GM19328 (cell line): ENCODE data around the gene GPAM.
"Not testable (repeated sequence)": the region's sequence is repeated elsewhere in the genome, so short reads cannot be mapped to it uniquely, and the experiment has no call there.

ENCODE experiments used
- ATAC-seq: cut with Tn5 transposase; IDR thresholded peaks from one replicate; pipeline ENCODE4 v1.9.1; 2021; ENCODE audit warnings: mild to moderate bottlenecking, moderate library complexity; ENCODE audit not compliant: unreplicated experiment

The GPAM gene

GRCh38 chr10:112183329-112184051 lies at the start of gene GPAM:
GPAM (minus strand) TSS chr10:112183765; CDS start chr10:112181784, 1,981 bp downstream.
- peak; percentile 92 for ATAC-seq

GRCh38 chr10:112232670-112233069 lies 49.1 kb upstream of the GPAM start:
- no peak for ATAC-seq

GRCh38 chr10:112231602-112232400 lies 48.2 kb upstream of the GPAM start:
- no peak for ATAC-seq

GRCh38 chr10:112230325-112230988 lies 46.9 kb upstream of the GPAM start:
- no peak for ATAC-seq

GRCh38 chr10:112229901-112230300 lies 46.3 kb upstream of the GPAM start:
- ATAC-seq, result no peak

GRCh38 chr10:112229096-112229495 lies 45.5 kb upstream of the GPAM start:
- ATAC-seq, result no peak

- ATAC-seq, result not testable (repeated sequence)
Measured at GRCh38 chr10:112228366-112229088, 45.0 kb upstream of the GPAM start.

- ATAC-seq, result no peak
Measured at GRCh38 chr10:112227331-112227987, 43.9 kb upstream of the GPAM start.

- ATAC-seq, result no peak
Measured at GRCh38 chr10:112226439-112227248, 43.1 kb upstream of the GPAM start.

- ATAC-seq, result no peak
Measured at GRCh38 chr10:112225771-112226438, 42.3 kb upstream of the GPAM start.

- no peak for ATAC-seq
Measured at GRCh38 chr10:112224933-112225529, 41.5 kb upstream of the GPAM start.

- no peak for ATAC-seq
Measured at GRCh38 chr10:112223725-112224124, 40.2 kb upstream of the GPAM start.

- no peak for ATAC-seq
Measured at GRCh38 chr10:112222799-112223198, 39.2 kb upstream of the GPAM start.

GRCh38 chr10:112221545-112221944 lies 38.0 kb upstream of the GPAM start:
- ATAC-seq, result no peak

GRCh38 chr10:112218960-112219359 lies 35.4 kb upstream of the GPAM start:
- ATAC-seq, result no peak

GRCh38 chr10:112218036-112218390 lies 34.4 kb upstream of the GPAM start:
- ATAC-seq, result no peak

GRCh38 chr10:112217386-112218035 lies 33.9 kb upstream of the GPAM start:
- no peak for ATAC-seq

GRCh38 chr10:112216966-112217365 lies 33.4 kb upstream of the GPAM start:
- ATAC-seq, result no peak
